ENCODE results near the gene KDM2B.
A peak's percentile ranks its signal among the peaks of the same experiment; 100 is the strongest.

The KDM2B gene

DNA sequence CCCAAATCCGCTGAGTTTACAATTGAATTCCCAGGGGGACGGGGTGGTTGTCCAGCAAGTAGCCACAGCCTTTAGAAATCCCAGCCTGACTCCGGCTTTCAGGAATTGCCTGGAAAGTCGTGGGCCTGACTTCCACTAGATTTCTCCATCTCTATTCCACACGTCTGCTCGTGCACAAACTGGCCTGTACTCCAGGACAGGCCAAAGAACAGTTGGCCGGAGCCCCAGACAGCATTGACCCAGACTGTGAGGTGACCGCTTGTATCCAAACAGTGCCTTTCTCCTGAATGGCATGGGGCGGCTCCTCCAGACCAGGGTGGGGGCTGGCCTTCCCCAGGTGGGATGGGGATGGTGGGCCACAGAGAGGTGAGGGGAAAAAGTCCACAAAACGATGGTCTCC is 62.2 kb downstream of the KDM2B start:
- no peak overlapping the region for H3K4me3 ChIP-seq (ENCODE audit: low read depth, low read length)
- TF ChIP-seq, protein P1, sequence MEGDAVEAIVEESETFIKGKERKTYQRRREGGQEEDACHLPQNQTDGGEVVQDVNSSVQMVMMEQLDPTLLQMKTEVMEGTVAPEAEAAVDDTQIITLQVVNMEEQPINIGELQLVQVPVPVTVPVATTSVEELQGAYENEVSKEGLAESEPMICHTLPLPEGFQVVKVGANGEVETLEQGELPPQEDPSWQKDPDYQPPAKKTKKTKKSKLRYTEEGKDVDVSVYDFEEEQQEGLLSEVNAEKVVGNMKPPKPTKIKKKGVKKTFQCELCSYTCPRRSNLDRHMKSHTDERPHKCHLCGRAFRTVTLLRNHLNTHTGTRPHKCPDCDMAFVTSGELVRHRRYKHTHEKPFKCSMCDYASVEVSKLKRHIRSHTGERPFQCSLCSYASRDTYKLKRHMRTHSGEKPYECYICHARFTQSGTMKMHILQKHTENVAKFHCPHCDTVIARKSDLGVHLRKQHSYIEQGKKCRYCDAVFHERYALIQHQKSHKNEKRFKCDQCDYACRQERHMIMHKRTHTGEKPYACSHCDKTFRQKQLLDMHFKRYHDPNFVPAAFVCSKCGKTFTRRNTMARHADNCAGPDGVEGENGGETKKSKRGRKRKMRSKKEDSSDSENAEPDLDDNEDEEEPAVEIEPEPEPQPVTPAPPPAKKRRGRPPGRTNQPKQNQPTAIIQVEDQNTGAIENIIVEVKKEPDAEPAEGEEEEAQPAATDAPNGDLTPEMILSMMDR (IDR thresholded peaks at IDR 0.05; ENCODE audit: borderline replicate concordance, insufficient read depth, low read depth, low read length): no peak

DNA sequence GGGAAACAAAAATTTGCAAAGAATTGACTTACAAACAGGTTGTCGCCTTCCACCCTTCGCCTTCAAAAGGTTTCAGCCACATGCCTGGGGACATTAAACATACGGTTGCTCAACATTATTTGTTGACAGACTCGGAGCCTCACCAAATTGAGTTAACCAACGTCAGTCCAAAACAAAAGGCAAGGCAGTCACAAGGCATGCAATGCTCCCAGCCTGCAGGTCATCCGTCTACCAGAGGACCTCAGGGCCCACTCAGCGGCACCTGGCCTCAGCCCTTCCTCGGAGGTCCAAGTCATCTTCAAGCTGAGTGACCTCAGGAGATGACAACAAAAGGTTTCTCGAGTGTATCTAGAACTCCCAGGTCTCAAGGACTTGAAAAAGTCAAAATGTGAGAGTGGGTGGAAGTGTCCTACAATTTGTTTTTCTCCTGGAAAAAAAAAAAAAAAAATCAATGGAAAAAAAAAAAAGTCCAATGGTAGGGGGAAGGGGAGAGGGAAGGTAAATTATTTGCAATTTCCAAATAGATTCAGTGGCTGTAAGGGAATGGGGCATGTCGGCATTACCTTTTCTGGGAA is 64.3 kb downstream of the KDM2B start:
- TF ChIP-seq, protein P1 (IDR thresholded peaks at IDR 0.05; ENCODE audit: borderline replicate concordance, insufficient read depth, low read depth, low read length): no peak
- no peak overlapping the region for H3K4me3 ChIP-seq (ENCODE audit: low read depth, low read length)

DNA sequence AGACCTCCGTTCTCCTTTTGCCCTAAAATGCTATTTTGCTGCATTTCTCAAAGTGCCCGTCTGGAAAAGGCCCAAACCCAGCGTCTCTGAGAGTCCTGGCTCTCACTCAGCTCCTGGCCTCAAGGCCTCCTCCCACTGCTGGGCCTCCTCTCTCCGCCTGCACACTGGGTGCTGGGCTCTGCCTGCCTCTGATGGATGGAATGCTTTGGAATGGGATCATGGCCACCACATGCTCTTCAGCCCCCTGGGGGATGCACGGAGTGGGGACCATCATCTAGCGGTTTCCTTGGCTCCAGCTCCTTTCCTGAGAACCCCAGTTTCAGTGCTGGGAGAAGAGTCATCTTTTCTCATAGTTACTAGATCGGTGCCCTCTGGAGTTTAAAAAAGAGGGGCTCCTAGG is 65.2 kb downstream of the KDM2B start:
- TF ChIP-seq, protein P1 (IDR thresholded peaks at IDR 0.05; ENCODE audit: borderline replicate concordance, insufficient read depth, low read depth, low read length): no peak
- H3K4me3 ChIP-seq (ENCODE audit: low read depth, low read length): no peak overlapping the region

DNA sequence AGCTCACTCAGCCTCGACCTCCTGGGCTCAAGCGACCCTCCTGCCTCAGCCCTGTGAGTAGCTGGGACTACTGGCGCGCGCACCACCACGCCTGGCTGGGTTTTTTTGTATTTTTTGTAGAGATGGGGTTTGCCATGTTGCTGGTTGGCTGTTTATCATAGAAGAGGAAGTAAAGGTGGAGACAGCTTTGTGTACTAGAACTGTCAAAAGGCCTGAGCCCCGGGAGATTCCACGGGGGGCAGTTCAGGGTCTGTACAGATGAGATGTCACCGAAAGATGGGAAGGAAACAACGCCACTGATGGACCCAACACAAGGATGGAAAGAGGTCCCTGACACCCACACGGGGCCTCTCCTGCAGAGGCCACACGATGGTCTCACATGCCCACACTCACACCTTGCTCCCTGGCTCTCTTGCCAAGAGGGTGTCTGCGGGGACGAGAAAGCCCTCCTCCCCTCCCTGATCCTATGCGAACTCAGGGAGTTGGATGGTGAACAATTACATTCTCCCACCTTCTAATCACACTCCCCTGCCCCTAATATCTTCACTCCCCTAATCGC is 66.6 kb downstream of the KDM2B start:
- TF ChIP-seq, protein P1 (IDR thresholded peaks at IDR 0.05; ENCODE audit: borderline replicate concordance, insufficient read depth, low read depth, low read length): no peak
- peak overlapping the region; percentile 8 for H3K4me3 ChIP-seq (ENCODE audit: low read depth, low read length)

DNA sequence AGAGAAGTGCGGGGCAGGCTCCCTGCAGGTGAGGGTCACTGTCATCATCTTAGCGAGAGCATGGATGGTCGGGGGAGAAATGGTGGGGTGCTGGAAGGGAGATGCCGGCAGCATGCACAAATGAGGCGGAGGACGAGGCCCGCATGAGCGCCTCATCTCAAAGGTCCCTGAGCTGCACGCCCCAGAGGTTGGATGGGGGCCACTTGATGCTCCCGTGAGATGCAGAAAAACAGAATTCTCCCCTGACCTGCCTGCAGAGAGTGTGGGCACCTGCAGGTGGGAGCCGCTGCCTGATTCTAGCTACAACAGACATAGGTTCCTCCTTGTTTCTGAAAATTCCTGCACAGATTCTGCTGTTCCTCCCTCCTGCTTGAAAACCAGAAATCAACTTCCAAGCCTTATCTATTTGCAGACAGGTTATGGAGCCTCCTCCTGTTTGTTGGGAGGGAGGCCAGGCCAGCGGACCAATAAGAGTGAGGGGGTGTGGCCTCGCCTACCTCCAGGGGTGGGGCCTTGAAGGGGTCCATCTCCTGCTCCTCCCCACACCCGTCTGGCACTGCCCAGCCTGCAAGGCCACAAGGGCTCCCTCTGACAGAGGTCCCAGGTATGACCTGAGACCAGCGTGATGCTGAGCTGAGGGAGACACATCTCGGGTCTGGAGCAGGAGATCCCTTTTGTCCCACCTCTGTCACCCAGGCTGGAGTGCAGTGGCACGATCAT is 67.2 kb downstream of the KDM2B start:
- TF ChIP-seq, protein P1 (IDR thresholded peaks at IDR 0.05; ENCODE audit: borderline replicate concordance, insufficient read depth, low read depth, low read length): no peak
- H3K4me3 ChIP-seq (ENCODE audit: low read depth, low read length): no peak overlapping the region

DNA sequence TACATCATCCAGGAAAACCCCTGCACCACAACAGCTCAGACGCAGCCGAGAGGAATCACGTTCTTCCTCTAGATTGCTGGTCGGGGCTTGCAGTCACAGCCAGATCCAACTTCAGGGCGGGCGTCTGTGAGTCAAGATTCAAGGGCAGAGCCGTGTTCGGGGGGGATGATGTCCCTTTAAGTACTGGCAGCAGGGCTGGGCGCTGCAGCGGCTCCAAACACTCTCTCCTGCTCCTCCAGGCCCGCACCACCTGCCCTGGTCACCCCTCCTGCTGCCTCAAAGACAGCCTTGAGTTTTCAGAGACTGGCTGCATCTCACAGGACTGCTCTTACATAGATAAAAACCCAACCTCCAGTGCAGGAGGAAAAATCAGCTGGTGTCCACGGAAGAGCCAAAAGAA is 68.3 kb downstream of the KDM2B start:
- H3K4me3 ChIP-seq (ENCODE audit: low read depth, low read length): no peak overlapping the region

More for the DNA sequence above, 68.3 kb downstream of the KDM2B start:
- TF ChIP-seq, protein P1 (IDR thresholded peaks at IDR 0.05; ENCODE audit: borderline replicate concordance, insufficient read depth, low read depth, low read length): no peak
